NCI-H187 treated with DMSO at 0.1 percent for 48 hours (cell line): Measurements from ENCODE around the gene PRC1.
"Not testable (repeated sequence)": the region's sequence is repeated elsewhere in the genome, so short reads cannot be mapped to it uniquely, and the experiment has no call there.

Experiments used
- DNase-seq: peaks from one replicate; lab custom pipeline; 2025; lab: John Stamatoyannopoulos, UW

The PRC1 gene, protein sequence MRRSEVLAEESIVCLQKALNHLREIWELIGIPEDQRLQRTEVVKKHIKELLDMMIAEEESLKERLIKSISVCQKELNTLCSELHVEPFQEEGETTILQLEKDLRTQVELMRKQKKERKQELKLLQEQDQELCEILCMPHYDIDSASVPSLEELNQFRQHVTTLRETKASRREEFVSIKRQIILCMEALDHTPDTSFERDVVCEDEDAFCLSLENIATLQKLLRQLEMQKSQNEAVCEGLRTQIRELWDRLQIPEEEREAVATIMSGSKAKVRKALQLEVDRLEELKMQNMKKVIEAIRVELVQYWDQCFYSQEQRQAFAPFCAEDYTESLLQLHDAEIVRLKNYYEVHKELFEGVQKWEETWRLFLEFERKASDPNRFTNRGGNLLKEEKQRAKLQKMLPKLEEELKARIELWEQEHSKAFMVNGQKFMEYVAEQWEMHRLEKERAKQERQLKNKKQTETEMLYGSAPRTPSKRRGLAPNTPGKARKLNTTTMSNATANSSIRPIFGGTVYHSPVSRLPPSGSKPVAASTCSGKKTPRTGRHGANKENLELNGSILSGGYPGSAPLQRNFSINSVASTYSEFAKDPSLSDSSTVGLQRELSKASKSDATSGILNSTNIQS

DNA sequence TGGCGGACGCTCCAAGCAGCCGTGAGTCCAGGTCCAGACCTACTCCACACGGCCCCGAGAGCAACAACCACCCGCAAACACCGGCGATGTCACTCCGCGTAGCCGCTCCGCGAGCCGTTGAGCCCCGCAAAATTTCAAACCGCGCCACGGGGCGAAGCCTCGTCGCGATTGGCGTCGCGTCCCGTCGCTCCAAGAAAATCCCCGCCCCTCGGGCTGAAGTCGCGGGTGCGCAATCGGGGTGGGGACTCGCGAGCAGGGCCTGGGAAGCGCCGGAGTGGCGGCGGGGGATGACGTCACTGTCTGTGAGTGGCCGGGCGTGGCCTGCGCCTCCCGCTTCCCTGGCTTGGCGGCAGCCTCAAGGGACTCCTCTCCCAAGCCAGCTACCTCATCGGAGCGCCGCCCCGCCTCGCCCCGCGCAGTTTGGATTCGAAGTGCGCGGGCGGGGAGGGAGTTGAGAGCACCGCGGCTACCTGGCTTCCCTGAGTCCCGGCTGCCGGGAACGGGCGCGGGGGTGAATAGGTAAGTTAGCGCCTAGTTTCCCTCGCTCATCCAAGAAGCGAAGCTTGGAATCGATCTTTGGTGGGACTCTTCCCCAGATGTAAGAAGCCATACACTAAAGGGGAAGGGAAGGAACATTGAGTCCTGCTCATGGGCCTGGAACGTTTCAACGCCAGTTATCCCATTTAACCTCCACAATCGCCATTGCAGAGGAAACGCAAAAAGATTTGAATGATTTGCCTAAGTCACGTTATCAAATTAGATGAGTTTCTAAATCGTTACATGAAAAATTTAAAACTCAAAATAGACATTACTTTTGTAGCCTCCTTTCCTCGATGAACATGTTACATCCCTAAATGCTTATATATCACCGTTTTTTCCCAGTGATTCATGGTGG, at the start of gene PRC1:
TSS of gene PRC1 (minus strand) at position 119 of the 895 bp plus-strand sequence. CDS start at position 1, 118 bp downstream.
- peak; percentile 74 for DNase-seq

DNA sequence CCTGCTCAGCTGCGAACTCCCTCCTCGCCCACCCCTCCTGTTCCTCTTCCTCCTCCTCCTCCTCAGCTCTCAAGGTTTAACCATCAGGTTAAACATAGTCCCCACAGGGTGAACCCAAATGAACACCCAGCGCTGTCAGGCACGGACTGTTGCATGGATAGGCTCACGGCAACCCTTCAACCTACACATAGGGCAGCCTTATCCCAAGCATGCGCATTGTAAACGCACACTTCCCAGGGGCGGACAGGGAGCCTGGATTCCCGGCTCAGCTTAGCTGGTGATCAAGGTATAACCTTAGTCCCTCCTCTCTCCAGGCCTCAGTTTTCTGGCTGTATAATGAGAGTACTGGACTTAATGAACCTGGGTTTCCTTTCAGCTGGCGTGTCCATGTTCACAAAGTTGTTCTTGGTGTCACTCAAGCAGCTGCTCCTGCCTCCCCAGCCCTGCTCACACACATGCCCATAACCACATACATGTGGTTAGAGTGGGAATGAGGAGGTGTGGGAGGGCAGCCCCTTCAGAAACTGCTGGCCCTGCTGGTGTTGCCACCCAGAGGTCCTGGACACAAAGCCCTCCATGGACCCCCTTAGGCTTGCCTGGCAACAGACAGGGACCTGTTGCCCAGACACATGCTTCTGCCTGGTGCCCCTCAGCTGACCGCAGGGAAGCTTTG, 49.0 kb upstream of the PRC1 start:
- DNase-seq = no peak

DNA sequence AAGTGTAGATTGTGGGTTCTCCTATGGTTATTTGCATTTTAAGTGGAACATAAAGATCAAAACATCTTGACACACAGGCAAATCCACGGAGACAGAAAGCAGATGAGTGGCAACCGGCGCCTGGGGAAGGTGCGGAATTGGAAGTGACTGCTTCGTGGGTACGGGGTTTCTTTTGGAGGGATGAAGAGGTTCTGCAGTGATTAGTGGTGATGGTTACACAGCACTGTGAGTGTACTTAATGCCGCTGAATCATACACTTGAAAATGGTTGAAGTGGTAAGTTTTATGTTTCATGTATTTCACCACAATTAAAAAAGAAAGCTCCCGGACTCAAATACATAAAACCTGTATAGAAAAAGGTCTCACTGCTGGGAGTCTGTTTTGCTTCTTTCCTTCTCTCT, 46.5 kb upstream of the PRC1 start:
- peak; percentile 57 for DNase-seq

DNA sequence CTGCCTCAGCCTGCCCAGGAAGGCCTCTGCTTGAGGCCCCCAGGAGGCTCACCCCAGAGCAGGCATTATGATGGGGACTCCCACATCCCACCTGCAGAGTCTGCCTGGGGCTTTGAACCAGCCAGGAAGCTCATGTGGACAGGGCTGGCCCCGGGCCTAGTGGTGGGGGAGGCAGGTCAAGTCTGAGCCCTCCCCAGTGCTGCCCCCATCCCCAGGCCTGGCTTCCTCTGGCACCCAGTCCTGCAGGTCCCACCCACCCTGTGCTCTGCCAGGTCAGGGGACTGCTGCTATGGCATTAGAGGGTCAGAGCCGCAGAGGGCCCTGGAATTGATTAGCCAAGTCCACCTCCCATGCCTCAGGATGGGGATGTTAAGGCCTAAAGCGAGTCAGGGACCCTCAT, 45.7 kb upstream of the PRC1 start:
- no peak for DNase-seq

DNA sequence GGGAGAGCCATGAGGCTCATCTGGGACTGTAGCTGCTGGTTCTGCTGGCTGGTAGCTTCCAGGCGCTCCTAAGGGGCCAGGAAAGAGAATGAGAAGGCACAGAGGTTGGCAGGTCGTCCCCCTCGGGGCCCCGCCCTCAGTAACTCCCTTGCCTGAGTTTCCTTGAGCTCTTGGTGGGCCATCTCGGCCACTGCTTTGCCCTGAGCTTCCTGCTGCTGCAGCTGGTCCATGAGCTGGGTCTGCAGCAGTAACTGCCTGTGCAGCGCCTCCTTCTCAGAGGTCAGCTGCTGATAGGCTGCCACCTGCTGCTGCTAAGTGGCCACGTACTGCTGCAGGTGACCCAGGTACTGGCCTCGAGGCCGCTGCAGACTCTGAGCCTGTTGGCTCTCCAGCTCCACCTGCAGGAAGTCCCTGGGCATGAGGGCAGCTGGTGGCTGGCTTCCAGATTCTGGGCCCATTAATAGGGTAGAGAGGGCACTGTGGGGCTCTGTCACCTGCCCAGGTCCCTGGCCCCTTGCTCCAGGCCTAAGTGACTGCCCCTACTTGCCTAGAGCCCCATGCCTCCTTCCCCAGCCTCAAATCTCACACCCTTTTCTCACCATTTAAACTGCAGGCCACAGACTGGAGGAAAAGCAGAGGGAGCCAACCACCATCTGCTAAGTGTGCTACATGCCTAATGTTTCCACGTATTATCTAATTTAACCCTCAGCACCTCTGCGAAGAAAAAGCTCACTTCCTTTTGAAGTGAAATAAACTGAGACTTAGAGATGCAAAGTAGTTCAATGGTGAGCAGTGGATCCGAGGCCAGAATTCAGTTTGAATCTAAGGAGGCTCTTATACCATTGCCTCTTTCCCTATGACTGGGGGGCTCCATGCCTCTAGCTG, 38.8 kb upstream of the PRC1 start:
- peak; percentile 6 for DNase-seq

DNA sequence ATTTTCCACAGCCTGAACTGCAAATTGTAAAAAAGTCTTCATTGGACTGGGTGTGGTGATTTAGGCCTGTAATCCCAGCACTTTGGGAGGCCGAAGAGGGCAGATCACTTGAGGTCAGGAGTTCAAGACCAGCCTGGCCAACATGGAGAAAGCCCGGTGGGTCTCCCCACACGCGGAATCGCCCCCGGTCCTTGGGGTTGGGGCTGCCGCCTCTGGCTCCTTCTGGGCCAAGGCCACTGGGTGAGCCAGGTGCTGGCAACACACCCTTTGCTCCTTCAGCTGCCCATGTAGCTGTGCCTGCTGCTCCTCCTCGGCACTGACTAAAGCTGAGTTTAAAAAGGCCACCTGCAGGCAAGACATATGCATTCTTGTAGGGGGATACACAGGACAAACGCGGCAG, 37.5 kb upstream of the PRC1 start:
- DNase-seq = no peak

DNA sequence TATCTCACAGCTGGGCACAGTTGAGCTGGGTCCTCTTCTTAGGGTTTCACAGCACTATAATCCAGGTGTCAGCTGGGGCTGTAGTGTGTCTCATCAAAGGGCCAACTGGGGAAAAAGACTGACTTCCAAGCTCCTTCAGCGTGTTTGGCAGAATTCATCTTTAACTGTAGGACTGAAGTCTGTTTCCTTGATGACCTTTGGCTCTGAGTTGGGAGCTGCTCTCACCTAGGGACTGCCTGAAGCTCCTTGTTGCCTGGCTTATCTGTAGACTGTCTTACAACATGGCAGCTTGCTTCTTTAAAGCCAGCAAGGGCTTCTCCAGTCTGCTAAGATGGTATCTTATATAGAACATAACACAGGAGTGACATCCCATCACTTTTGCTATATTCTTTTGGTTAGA, 33.3 kb upstream of the PRC1 start:
- DNase-seq = no peak

DNA sequence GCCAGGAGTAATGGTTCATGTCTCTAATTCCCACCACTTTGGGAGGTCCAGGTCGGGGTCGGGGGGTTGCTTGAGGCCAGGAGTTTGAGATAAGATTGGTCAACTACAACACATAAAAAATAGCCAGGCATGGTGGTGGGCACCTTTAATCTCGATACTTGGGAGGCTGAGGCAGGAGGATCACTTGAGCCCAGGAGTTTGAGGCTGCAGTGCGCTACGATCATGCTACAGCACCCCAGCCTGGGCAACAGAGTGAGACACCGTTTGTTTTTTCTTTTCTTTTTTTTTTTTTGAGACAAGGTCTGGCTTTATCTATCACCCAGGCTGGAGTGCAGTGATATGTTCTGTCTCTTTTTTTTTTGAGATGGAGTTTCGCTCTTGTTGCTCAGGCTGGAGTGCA, 29.4 kb upstream of the PRC1 start:
- DNase-seq = no peak

DNA sequence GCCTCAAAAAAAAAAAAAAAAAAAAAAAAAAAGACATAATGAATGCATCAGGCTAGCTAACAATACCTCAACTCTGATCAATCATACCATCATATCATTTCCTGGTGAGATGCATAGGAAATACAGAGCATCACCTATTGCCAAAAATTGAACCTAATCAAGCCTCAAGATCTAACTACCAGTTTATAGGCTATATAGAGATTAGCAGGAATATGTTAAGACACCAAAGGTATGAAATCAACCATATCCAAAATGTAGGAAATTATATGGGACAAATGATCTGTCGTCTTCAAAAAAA, 28.4 kb upstream of the PRC1 start:
- no peak for DNase-seq

DNA sequence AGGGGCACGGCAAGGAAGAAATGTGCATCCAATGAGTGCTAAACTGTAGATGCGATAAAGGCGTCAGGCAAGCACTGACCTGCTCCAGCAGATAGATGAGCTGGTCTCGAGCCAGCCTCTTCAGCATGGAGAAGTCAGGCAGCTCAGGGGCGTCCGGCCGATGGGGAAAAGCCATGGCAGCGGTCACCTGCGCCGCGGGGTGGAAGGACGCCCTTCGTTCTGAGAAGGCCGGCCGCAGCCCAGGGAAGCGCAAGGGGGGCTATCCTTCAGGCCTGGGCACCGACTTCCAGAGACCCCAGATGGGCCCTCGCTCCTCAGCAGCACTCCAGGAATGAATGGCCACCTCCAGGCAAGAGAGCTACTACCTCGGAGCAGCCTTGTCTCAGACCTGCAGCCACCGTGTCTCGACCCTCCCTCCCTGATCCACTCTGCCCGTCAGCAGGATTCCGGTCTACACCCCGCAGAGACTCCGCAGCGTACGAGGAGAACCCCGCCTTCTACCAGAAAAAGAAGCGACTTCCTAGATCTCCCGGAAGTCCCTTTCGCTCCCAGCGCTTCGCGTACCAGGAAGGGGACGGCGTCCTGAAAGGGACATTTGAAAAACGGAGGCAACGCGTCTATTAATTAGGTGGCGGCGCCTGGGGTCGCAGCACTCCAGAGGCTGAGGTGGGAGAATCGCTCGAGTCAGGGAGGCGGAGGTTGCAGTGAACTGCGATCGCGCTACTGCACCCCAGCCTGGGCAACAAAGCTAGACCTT, 27.9 kb upstream of the PRC1 start, which contains the start of gene VPS33B:
TSS of gene VPS33B (minus strand) at position 520 of the 757 bp plus-strand sequence. CDS start at position 175, 345 bp downstream.
- peak; percentile 54 for DNase-seq

DNA sequence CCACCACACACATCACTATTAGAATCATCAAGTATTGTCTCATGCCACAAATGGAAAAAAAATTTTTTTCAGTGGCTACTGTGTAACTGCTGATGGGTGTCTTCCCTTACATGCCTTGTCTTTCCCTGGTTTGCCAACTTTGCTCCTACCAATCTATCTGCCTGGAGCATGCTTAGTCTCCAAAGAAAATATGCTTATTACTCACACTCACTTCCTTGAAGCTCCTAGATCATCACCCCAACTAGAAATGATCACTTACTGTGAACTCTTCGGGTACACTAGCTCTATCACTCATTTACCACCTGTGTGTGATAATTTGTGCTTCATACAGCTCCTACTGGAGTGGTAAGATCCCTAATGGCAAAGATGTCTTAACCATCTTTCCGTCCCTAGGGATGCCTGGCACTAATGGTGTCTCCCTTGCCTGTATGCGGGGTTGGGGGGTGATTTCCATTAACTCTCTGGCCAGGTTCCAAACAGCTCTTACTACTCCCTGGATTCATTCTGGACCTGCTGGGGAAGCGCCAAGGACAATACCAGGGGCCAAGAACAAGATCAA, 27.3 kb upstream of the PRC1 start:
- DNase-seq = no peak

DNA sequence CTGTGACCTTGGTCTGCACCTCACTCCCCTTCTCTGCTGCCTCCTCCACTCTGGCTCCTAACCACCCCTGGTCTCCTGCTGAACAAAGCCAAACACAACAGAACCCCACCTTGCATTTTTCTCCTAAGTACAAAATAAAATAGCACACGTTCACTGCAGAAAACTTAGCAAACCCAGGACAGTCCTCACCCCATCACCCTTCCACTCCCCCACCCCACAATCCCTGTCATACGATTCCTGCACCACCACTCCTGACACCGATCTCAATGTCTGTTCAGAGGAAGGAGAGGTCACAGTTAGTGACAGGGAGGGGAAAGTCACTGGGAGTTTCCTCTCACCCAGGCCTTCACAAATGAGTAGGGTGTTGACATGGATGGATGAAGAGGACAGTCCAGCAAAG, 23.8 kb upstream of the PRC1 start:
- DNase-seq = no peak

DNA sequence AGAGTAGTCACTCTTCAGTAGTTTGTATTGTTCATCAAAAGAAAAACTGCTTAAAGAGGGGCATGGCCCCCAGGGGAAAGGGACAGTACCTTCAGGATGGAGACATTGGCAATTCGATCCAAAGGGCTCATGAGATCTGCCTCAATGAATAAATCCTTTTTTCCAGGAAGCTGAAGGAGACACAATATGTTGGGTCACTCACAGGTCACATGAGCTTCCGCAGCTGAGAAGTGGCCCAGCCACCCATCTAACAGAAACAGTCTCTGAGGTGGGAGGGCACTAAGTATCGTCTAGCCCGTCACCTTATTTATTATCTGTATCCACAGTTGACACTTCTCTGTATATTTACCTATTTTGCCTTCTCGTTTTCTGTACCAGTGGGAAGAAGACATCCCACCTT, 23.4 kb upstream of the PRC1 start:
- DNase-seq = no peak

DNA sequence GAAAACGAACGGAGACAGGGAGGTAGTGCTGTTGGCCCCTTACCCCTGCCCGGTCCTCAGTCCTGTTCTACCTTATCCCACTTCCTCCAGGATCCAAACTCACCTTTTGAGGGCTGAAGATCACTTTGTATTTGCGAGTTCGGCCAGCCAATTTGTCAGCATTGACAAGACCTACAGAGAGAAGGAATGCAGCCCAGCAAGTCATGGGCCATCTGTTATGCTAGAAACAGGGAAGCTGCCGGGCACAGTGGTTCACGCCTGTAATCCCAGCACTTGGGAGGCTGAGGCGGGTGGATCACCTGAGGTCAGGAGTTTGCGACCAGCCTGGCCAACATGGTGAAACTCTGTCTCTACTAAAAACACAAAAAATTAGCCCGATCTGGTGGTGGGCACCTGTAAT, 19.4 kb upstream of the PRC1 start:
- not testable (repeated sequence) for DNase-seq

DNA sequence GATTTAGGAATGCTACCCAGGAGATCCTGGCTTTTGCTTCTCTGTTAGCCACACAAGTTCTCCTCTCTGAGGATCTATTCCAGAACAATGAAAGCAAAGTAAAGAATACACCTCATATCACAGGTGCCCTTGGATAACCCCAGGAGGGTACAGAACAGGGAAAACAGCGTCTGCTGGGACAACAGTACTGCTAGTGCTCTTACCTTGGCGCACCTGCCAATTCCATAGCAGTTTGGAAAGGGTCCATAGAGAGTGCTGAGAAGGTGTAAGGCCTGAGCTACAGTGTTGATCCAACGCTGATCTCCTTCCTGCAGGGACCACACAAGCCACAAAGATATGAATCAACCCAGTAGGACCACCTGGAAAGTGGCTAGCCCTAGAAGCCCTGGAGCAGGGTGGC, 12.9 kb upstream of the PRC1 start:
- no peak for DNase-seq

DNA sequence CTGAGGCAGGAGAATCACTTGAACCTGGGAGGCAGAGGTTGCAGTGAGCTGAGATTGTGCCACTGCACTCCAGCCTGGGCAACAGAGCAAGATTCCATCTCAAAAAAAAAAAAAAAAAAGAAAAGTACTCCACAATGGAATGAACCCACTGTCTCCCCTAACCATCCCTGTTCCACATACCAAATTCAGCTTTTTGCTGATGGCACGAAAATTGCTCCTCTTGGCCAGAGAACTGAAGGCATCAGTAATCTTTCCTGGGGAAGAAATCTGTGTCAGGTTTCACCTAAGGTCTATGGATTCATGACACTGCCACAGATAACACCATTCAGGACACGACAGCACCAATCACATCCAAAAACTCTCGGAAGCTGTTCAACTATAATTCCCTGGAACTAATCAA, 6.9 kb upstream of the PRC1 start:
- DNase-seq = no peak

DNA sequence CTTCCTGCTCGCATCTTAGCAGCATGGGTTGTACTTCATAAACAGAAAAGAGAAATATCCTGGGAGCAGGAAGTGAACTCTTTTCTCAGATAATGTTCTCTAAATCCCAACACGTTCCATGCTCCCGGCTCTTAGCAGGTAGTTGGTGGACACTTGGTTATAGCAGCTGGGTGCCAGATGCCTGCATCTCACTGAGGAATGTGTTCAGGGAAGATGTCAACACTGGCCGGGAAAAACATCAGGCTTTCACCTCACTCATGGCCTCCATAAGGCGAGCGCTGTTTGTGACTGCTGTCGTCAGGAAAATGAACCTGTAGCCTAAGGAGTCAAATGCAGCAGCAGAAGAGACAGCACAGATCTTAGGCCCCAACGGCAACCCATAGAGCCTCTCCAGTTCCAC, 4.4 kb upstream of the PRC1 start:
- no peak for DNase-seq

DNA sequence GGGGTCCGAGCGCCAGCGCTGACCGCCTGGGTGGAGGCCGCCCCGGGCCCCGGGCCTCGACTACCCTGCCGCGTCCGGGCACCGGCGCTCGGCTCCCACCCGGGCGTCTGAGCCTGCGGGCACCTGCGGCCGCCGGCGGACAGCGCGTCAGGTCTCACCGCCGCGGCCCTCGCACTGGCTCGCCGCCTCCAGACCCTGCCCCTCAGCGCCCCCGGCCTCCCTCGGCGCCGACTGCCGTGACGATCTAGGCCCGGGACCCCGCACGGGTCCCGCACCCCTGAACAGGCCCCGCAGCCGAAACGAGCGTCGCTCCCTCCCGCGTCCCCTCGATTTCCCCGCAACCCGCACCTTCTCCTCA, 297 bp downstream of the PRC1 start:
- DNase-seq = no peak

DNA sequence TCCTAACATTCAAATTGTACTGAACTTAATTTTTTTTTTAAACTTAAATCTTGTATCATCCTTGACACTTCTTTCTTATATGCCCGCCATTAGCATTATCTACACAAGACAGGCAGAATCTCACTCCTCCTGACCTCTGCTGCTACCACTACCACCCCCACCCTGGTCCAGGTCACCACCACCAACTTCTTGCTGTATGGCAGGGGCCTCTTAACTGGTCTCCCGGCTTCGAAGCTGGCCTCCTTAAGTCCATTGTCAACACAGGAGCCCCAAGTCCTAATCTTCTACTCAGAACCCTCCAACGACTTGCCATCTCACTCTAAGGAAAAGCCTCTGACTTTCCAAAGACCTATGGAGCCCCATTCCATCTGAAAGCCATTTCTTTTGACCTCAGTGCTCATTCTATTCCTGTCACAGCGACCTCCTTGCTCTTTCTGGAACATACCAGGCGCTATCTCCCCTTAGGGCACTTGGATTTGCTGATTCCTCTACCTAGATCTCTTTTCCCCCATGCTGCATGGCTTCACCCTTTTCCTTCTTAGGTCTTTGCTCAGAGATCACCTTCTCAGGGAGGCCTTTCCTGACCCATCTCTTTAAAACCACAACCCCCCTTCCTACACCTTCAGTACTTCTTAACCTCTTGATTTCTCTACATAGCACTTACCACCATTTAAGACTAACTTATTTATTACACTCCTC, 2.6 kb downstream of the PRC1 start:
- DNase-seq = no peak

DNA sequence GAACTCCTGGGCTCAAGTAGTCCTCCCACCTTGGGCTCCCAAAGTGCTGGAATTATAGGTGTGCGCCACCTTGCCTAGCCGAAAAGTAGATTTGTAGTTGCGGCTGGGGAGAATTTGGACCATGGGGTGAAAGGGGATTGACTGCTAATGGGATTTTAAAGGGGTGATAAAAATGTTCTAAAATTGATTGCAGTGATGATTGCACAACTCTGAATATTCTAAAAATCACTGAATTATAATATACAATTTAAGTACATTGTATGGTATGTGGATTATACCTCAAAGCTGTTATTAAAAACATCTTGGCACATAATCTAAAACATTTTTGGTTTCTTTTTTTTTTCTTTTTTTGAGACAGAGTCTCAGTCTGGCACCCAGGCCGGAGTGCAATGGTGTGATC, 3.9 kb downstream of the PRC1 start:
- no peak for DNase-seq
